Fibroblast of skin of scalp (primary cell): ENCODE results near the gene DET1.
"Not testable (repeated sequence)": the region's sequence is repeated elsewhere in the genome, so short reads cannot be mapped to it uniquely, and the experiment has no call there.

Experiments
- DNase-seq: peaks from one replicate; pipeline ENCODE4 v3.0.0-alpha.2; 2013

Gene DET1

DNA sequence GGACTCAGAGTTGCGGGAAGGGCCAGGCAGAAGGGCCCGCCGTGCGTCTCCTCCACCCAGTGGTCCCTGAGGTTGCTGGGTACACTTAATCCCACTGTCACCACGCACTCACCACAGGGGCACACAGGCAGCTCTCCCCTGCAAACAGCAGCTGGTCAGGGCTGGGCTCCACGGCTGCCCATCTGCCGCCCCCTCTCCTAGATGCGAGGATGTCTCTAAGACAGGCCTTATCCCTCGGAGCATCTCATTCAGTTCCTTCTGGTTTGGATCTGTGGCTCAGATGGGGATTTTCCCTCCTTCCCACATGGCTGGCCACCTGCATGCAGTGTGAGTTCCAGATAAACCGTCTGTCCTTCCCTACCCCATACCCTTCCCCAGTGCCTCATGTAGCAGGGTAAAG lies 52.6 kb downstream of the DET1 start:
- DNase-seq: no peak

DNA sequence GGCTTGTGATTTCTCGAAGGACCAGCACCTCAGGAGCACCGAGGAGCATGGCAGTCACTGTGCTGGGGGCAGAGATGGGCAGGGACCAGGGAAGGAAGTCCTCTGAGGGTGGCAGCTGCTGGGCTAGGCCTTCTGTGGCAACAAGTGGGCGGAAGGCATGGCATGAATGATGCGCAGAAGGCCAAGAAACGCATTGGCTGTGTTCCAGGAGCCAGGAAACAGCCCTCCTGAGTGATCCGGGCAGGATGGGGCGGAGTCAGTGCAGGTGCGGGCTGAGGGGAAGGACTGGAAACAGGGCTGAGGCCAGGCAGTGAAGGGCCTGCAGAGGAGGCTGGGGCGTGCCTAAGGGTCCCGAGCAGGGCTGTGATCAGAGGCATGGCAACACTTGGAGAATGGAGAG lies 55.3 kb downstream of the DET1 start:
- DNase-seq: no peak

- no peak for DNase-seq
Observed at GRCh38 chr15:88490036-88490435, 56.4 kb downstream of the DET1 start.

- DNase-seq: no peak
Observed at GRCh38 chr15:88489321-88489720, 57.2 kb downstream of the DET1 start.

DNA sequence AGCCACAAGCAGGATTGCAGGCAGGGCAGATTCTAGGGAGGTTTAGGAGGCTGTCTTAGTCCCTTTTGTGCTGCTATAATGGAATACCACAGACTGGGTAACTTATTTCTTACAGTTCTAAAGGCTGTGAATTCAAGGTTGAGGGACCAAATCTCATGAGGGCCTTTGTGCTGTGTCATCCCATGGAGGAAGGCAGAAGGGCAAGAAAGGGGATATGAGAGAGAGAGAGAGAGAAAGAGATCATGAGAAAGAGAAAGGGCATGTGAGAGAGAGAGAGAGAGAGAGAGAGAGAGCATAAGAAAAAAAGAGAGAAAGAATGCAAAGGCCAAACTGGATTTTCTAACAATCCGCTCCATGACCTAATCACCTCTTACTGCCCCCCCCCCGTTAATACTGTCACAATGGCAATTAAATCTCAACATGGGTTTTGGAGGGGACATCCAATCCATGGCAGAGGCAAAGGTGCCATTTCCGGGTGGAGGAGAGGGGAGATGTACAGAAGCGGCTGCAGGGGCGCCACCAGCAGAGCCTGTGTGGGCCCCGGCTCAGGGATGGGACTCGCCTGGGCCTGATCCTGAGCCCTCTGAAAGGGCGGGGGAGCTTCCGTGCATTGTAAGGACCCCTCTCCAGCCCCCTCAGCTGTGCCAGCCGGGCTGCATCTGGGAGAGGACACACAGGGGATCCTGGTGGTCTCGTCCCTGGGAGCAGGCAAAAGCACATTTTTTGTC lies 58.5 kb downstream of the DET1 start:
- DNase-seq: peak; percentile 9

DNA sequence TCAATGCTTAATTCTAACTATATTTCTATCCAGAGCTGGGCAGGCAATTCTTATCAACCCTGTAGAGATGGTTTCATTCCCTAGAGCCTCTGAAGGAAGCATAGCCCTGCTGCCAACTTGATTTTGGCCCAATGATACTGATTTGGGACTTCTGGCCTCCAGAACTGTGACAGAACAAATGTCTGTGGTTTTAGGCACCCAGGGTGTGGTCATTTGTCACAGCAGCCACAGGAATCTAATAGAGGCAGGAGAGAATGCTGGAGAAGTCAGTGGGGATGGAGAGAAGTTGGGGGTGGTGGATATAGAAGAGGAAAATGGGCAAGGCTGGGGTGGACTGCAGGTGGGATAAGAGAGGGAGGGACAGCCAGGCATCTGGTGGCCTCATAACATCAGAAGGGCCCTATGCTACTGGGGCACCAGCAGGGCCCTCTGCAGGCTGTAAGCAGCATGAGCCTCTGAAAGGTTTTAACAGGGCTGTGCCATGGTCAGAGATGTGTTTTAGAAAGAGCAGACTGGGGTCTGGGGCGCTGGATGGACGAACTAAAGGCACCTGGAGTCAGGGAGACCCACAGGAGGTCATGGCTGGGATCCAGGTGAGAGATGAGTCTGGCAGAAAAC lies 59.2 kb downstream of the DET1 start:
- peak; percentile 32 for DNase-seq

GRCh38 chr15:88484682-88485331 lies 61.7 kb downstream of the DET1 start:
- peak; percentile 37 for DNase-seq

GRCh38 chr15:88482263-88482662 lies 64.2 kb downstream of the DET1 start:
- DNase-seq: no peak

- DNase-seq: no peak
Observed at GRCh38 chr15:88480981-88481380, 65.5 kb downstream of the DET1 start.

DNA sequence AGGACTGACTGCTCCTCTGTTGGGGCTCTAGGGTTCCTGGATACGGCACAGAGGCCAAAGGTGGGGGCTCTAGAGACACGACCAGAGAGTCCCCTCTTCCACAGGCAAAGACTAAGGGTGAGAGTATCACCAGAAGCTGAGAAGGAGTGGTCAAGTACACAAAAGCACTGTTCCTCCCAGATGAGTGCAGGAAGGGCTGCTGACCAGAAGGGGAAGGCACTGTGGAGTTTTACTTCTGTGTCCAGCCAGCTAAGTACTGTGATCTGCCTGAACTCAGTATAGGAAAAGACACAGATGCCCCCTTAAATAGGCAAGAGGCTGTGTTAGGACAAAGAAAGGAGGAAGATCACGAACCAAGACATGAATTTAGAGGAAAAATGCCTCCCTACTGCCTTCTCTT lies 67.3 kb downstream of the DET1 start:
- no peak for DNase-seq

GRCh38 chr15:88477904-88478303 lies 68.6 kb downstream of the DET1 start:
- DNase-seq: no peak

DNA sequence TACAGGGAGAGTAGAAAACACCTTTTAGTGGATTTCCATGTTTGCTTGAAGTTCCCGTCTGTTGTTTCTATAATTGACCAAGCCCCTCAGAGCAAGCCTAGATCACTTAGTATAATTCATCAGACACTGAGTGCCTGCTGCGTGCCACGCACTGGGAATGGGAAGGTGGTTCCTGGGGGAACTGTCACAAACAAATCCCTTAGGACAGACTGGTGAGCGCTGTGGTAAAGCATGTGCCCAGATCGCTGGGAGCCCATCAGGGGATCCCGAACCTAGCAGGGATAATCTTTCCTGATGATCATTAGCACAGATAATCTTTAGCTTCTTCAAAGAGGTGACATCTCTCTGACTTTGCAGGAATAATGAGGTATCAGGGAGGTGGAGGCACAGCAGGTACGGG lies 69.4 kb downstream of the DET1 start:
- no peak for DNase-seq

DNA sequence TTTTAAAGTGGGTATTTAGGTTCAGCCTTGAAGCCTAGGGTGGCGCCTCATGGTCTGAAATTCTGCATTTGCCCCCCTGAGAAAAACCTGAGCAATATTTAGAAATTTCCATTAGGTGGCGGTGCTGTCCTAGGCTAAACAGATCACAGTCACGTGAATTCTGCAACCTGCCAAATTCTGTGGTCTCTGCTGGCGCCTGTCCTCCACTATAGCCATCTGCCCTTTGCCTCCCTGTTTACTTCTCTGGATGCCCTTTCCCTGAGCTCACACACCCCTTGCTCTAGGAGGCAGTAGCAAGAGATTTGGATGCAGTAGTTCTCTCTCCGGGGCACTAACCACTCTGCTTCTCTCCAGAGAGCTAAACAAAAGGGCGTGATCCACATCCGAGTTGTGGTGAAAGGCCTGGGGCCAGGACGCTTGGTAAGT lies 69.8 kb downstream of the DET1 start:
- peak; percentile 40 for DNase-seq

GRCh38 chr15:88473661-88474293 lies 72.7 kb downstream of the DET1 start:
- DNase-seq: not testable (repeated sequence)

DNA sequence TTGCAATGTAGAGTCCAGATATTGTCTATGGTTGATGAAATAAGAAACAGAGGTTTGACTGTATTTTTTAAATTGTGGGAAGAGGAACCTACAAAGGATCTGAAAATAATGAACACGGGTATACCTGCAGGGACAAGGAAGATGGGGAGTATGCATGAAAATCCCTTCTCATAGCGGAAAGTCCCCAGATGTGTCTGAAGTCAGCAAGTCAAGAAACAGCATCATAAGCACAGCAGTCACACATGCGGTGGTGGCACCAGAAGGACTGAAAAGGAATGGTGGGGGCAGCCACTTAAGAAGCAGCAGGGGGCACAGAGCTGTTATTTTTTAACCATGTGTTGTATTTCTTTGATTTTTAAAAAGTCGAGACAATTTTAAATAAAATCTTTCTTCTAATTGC lies 74.3 kb downstream of the DET1 start:
- no peak for DNase-seq

GRCh38 chr15:88470625-88471372 lies 75.7 kb downstream of the DET1 start:
- DNase-seq: no peak

GRCh38 chr15:88469321-88469720 lies 77.2 kb downstream of the DET1 start:
- no peak for DNase-seq

- not testable (repeated sequence) for DNase-seq
Observed at GRCh38 chr15:88468721-88469120, 77.8 kb downstream of the DET1 start.

DNA sequence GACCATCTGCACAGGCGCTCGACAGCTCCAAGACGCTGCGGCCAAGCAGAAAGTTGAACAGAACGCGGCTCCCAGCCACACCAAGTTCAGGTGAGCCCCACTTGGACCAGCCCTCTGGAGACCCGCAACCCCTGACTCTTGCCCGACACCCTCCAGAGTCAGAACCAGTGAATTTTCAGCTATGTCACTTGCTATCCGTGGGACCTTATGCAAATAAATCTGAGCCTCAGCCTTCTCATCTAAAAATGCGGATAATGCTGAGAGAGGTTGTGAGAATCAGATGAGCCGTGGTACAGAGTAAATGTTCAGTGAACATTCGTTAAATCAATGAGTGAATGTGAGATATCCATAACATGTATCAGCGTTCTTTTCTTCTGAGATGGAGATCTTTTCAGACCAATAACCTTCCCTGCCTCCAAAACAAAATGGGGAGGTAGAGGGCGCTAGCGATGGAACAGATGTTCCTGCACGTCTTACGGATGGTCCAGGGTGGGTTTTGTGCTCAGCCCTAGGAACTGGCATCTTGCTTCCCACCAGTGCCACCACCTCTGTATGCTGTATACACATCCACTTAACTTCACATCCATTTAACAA lies 78.4 kb downstream of the DET1 start:
- peak; percentile 16 for DNase-seq

- DNase-seq: peak; percentile 90
Observed at GRCh38 chr15:88467073-88467934, 79.2 kb downstream of the DET1 start, which contains the start of the genes MRPL46 and MRPS11. MRPL46 (minus strand) TSS chr15:88467388; CDS start chr15:88467377, 11 bp downstream. MRPS11 (plus strand) TSS chr15:88467708; CDS start chr15:88467718, 10 bp downstream.

DNA sequence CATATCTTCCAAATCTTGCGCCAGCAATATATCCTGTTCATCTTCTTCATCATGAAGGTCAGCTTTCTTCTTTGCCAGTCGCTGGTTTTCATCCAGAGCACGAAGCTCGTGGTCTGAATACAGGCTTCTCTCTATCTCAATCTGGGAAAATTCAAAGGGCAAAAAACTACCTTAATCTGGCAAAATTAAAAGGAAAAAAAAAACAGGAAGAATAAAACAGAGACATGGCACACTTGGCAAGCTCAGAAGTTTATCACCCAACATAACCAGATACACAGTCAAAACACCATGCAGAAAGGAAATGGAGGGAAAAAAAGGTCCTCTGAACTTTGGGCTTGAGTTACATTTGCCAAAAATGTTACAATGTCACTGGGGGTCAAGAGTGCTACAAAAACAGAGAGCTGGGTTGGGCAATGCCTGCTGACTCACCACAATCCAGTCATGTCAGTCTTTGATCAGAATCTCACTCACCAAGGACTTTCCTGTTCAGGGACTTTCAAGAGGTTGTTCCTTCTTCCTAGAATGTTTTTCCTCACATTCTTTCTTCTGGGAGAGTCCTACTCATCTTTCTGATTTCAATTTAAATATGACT lies 80.8 kb downstream of the DET1 start:
- DNase-seq: peak; percentile 18
